Mammary epithelial cell (primary cell): ENCODE data around the gene COL12A1.

Experiments
- EZH2 ChIP-seq: IDR thresholded peaks from 2 replicates; pipeline ENCODE4 v1.6.1; 2012; ENCODE audit warnings: low read length, inconsistent platforms, borderline replicate concordance
- TF ChIP-seq, protein P1 (sequence below), 2 donors: IDR thresholded peaks in 1 of 2; conservative IDR thresholded peaks in 1 of 2; 2 replicates each; pipeline ENCODE4 v1.5.1; 2011 to 2012; ENCODE audit warnings: inconsistent platforms in 2 of 2, low read length in 2 of 2, mild to moderate bottlenecking in 2 of 2, control low read depth in 1 of 2, low read depth in 1 of 2; ENCODE audit not compliant: insufficient read depth in 1 of 2; ENCODE audit errors: extremely low read depth in 1 of 2

DNA sequence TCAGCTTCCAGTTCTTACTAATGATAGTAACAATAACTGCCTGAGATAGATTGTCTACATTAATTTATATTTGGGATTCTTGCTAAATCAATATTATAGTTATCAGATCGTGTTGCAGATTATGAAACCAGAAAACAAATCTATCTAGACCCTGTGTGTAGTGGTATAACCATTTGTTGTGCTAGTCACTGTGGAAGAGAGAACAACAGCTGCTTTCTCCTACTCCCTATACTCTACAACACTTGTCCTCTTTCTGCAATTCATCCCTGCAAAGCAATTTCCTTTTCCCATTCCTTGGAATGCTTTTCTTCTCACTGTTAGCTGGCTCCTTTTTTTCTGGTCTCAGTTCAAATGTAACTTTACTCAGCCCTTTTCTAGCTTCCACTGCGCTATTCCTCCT is 29.4 kb upstream of the COL12A1 start:
- TF ChIP-seq, protein P1, sequence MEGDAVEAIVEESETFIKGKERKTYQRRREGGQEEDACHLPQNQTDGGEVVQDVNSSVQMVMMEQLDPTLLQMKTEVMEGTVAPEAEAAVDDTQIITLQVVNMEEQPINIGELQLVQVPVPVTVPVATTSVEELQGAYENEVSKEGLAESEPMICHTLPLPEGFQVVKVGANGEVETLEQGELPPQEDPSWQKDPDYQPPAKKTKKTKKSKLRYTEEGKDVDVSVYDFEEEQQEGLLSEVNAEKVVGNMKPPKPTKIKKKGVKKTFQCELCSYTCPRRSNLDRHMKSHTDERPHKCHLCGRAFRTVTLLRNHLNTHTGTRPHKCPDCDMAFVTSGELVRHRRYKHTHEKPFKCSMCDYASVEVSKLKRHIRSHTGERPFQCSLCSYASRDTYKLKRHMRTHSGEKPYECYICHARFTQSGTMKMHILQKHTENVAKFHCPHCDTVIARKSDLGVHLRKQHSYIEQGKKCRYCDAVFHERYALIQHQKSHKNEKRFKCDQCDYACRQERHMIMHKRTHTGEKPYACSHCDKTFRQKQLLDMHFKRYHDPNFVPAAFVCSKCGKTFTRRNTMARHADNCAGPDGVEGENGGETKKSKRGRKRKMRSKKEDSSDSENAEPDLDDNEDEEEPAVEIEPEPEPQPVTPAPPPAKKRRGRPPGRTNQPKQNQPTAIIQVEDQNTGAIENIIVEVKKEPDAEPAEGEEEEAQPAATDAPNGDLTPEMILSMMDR (conservative IDR thresholded peaks at IDR 0.05 in 1 of 2, IDR thresholded peaks at IDR 0.05 in 1 of 2; ENCODE audit: extremely low read depth in 1 of 2, insufficient read depth in 1 of 2, low read depth in 1 of 2, low read length in 2 of 2) = no peak
- no peak for TF ChIP-seq EZH2
